ENCODE measurements around the gene DMGDH. TPM values are rescaled to one million over a fixed set of nuclear protein-coding genes. Genes with fewer than 3 reads are reported as not detected.
A peak's percentile ranks its signal among the peaks of the same experiment; 100 is the strongest.

DMGDH gene
- total and polyA plus RNA-seq, 7 donors: 0.41 to 5.3 (median 2.1) TPM; not detected in 2

DNA sequence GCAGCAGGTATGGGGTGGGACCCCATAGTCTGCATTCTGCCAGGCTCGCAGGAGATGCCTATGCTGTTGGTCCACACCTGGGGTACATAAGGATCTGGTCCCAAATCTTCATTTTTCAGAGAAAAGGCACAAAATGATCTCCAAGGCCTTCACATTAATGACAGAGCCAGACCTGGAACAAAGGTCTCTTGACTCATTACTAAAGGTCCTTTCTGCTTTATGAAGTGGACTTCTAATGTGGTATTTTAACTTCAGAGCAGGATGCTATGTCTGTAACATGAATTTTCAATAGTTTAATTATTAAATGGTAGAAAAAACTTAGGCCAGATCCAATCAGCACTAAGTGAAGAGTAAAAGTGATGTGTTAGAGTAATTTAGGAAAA is 38.0 kb downstream of the DMGDH start:
- intact Hi-C loops (cut with DNase I): no loop called here
- no peaks in the 10 kb centered on the region for H3K9me3 ChIP-seq

DNA sequence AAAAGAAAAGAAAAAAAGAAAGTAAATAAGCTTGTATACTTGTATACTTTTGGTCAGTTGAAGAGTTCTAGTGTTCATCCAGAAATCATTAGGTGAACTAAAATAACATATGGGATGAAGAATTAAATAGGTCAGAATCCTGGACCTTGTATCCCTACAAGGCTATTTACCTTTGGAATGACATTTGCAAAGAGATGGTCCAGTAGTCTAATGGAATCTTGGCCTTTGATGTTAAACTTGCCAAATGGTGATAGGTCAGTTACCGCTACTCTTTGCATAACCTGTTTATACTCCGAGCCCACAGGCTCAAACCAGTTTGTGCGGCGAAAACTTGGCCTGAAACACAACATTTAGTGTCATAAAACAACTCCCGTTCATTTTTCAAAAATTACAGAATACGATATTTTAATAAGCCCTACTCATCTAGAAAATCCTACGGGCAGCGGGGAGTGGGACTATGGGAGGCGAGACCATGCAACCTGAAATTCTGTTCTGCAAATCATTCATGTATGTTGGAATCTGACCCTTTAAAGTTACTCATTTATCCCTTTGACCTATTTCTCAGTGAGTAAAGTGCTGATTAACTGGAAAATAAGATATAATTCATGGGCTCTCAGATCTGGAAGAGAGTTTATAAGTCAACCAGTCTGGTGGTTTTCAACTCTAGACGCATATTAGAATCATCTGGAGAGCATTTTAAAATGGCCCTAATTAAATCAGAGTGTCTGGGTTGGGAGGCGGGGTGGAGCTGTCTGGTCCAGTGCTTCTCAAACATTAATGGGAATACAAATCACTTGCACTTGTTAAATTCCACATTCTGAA is 38.6 kb downstream of the DMGDH start:
- 87 to 91% methylated on average over 11 of the region's 11 CpGs for WGBS, 2 donors
- H3K27me3 ChIP-seq: no peaks in the 10 kb centered on the region
- no peaks in the 10 kb centered on the region for H3K36me3 ChIP-seq
- no peak for TF ChIP-seq POLR2AphosphoS5 (IDR thresholded peaks at IDR 0.05)
- TF ChIP-seq, protein P1, sequence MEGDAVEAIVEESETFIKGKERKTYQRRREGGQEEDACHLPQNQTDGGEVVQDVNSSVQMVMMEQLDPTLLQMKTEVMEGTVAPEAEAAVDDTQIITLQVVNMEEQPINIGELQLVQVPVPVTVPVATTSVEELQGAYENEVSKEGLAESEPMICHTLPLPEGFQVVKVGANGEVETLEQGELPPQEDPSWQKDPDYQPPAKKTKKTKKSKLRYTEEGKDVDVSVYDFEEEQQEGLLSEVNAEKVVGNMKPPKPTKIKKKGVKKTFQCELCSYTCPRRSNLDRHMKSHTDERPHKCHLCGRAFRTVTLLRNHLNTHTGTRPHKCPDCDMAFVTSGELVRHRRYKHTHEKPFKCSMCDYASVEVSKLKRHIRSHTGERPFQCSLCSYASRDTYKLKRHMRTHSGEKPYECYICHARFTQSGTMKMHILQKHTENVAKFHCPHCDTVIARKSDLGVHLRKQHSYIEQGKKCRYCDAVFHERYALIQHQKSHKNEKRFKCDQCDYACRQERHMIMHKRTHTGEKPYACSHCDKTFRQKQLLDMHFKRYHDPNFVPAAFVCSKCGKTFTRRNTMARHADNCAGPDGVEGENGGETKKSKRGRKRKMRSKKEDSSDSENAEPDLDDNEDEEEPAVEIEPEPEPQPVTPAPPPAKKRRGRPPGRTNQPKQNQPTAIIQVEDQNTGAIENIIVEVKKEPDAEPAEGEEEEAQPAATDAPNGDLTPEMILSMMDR (IDR thresholded peaks at IDR 0.05): no peak
- no peak for TF ChIP-seq EP300 (IDR thresholded peaks at IDR 0.05)
- TF ChIP-seq POLR2A (IDR thresholded peaks at IDR 0.05): no peak
- no peak for DNase-seq
- no peak overlapping the region for H3K27ac ChIP-seq
- no peak overlapping the region for H3K4me3 ChIP-seq
- no peaks in the 10 kb centered on the region for H3K4me1 ChIP-seq
- intact Hi-C loops (cut with DNase I): no loop called here
- H3K9me3 ChIP-seq: no peaks in the 10 kb centered on the region

More for the DNA sequence above, 38.0 kb downstream of the DMGDH start:
- Histone ChIP-seq H3K27me3 (no peaks in the 10 kb centered on the region), H3K27ac (no peak overlapping the region), H3K4me3 (no peak overlapping the region), H3K4me1 (no peaks in the 10 kb centered on the region), H3K36me3 (no peaks in the 10 kb centered on the region)
- 95 to 97% methylated on average over 1 of the region's 1 CpG for WGBS, 2 donors
- TF ChIP-seq POLR2AphosphoS5 (IDR thresholded peaks at IDR 0.05) (no peak), EP300 (IDR thresholded peaks at IDR 0.05) (no peak), POLR2A (IDR thresholded peaks at IDR 0.05) (no peak)
- TF ChIP-seq, protein P1 (IDR thresholded peaks at IDR 0.05): no peak
- no peak for DNase-seq

- no peaks in the 10 kb centered on the region for H3K9me3 ChIP-seq
- peak overlapping the region in 3 of 4 donors; percentile 63 to 78 (median 63) for H3K27ac ChIP-seq
- H3K4me3 ChIP-seq: peak overlapping the region in 3 of 4 donors; percentile 36 to 45 (median 40)
- no peaks in the 10 kb centered on the region for H3K36me3 ChIP-seq
- WGBS, 2 donors: 10 to 12% methylated on average over 13 of the region's 13 CpGs
- no peaks in the 10 kb centered on the region for H3K27me3 ChIP-seq
- intact Hi-C loops (cut with DNase I): loop anchor here (1.0 kb wide), 1 partner anchor 108 kb away; no protein-coding TSS in a partner anchor
- peak; percentile 76 for DNase-seq
- TF ChIP-seq, protein P1 (IDR thresholded peaks at IDR 0.05): peak; percentile 88 to 95 (median 91)
- TF ChIP-seq POLR2A (IDR thresholded peaks at IDR 0.05) (no peak), EP300 (IDR thresholded peaks at IDR 0.05) (no peak)
- H3K4me1 ChIP-seq: peaks cover 0 to 41% (median 23%) of the 10 kb centered on the region in 4 donors
Measured at GRCh38 chr5:79025054-79025472, 44.4 kb downstream of the DMGDH start.

DNA sequence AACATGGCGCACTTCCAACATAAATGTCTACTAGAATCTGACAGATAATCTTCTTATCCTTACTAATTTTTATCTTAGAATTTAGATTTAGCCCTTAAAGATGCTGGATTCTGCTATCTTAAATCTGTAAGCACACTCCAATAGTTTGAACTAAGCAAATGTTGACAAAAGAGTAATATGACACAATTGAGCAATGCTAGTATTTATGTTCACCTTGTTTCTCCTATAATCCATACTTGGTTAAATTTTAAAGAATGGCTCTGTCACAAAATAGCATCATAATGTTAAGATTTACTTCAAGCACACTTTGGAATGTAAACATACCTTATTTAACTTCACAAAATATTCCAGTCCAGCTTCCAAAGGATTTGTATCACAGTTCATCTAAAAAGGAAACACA is 45.5 kb downstream of the DMGDH start:
- H3K27me3 ChIP-seq: no peaks in the 10 kb centered on the region
- intact Hi-C loops (cut with DNase I): loop anchor here (5.0 kb wide), 2 partner anchors 213 to 1058 kb away; partner anchors contain the start of gene JMY
- H3K4me3 ChIP-seq: no peak overlapping the region
- WGBS, 2 donors: 91 to 96% methylated on average over 1 of the region's 1 CpG
- TF ChIP-seq, protein P1 (IDR thresholded peaks at IDR 0.05): no peak
- TF ChIP-seq POLR2AphosphoS5 (IDR thresholded peaks at IDR 0.05): no peak
- no peak for TF ChIP-seq POLR2A (IDR thresholded peaks at IDR 0.05)
- no peaks in the 10 kb centered on the region for H3K9me3 ChIP-seq
- no peak for DNase-seq
- H3K27ac ChIP-seq: peak overlapping the region in 3 of 4 donors; percentile 63 to 78 (median 63)
- peaks cover 0 to 41% (median 23%) of the 10 kb centered on the region in 4 donors for H3K4me1 ChIP-seq
- no peaks in the 10 kb centered on the region for H3K36me3 ChIP-seq

Data from sigmoid colon (tissue), 7 donors.